ENCODE data around the gene DNAJC15. TPM values are rescaled to one million over a fixed set of nuclear protein-coding genes. Genes with fewer than 3 reads are reported as not detected.
"Not testable (repeated sequence)": the region's sequence is repeated elsewhere in the genome, so short reads cannot be mapped to it uniquely, and the experiment has no call there.

DNAJC15 gene
- polyA plus RNA-seq, 3 donors, result 8.3 to 31.1 (median 22.0) TPM

GRCh38 chr13:43036351-43037250 lies 13.2 kb downstream of the DNAJC15 start:
- H3K4me1 Mint-ChIP-seq, result peaks cover 27% of the 10 kb centered on the region
- WGBS (ENCODE audit: insufficient coverage), result 94% methylated on average over 12 of the region's 14 CpGs

GRCh38 chr13:43039966-43040365 lies 16.6 kb downstream of the DNAJC15 start:
- intact Hi-C loops (cut with micrococcal nuclease), result loop anchor here (10.0 kb wide), 1 partner anchor 45 kb away; the partner anchor contains the start of gene EPSTI1 (in 2 of the 2)
- peaks cover 48% of the 10 kb centered on the region for H3K4me1 Mint-ChIP-seq
- H3K9me3 Mint-ChIP-seq, result no peaks in the 10 kb centered on the region
- Histone ChIP-seq H3K4me1 (ENCODE audit: control insufficient read depth in 1 of 2, insufficient read depth in 2 of 2, low read length in 2 of 2) (peaks cover 11 to 22% of the 10 kb centered on the region in 2 donors), H3K36me3 (replicated peaks in 1 of 2; ENCODE audit: control insufficient read depth in 1 of 2, insufficient read depth in 2 of 2, low read length in 2 of 2) (peaks cover 0 to 18% of the 10 kb centered on the region in 2 donors), H3K4me2 (replicated peaks; ENCODE audit: extremely low read depth, low read length, poor library complexity, severe bottlenecking) (no peak overlapping the region), H3K79me2 (ENCODE audit: insufficient read depth, low read length) (peaks cover 87% of the 10 kb centered on the region), H3K9me3 (replicated peaks in 1 of 2; ENCODE audit: control insufficient read depth in 1 of 2, insufficient read depth in 1 of 2, low read length in 2 of 2) (no peaks in the 10 kb centered on the region), H3K4me3 (replicated peaks in 1 of 3; ENCODE audit: low read depth in 2 of 3, low read length in 3 of 3) (no peak overlapping the region), H3K9ac (ENCODE audit: insufficient read depth, low read length, poor library complexity, severe bottlenecking) (no peak overlapping the region), H2AFZ (ENCODE audit: insufficient read depth, low read depth, low read length, poor library complexity, severe bottlenecking) (no peak overlapping the region), H3K27me3 (ENCODE audit: control insufficient read depth in 2 of 2, insufficient read depth in 2 of 2, low read length in 2 of 2) (no peaks in the 10 kb centered on the region), H3K27ac (ENCODE audit: low read depth in 1 of 2, low read length in 2 of 2) (no peak overlapping the region), H4K20me1 (ENCODE audit: insufficient read depth, low read length) (peaks cover 10% of the 10 kb centered on the region)
- TF ChIP-seq CTCF (IDR thresholded peaks at IDR 0.05), result no peak
- no peaks in the 10 kb centered on the region for H3K27me3 Mint-ChIP-seq (ENCODE audit: low read depth in 3 of 3)
- H3K36me3 Mint-ChIP-seq, result peaks cover 29 to 32% of the 10 kb centered on the region in 2 donors
- no peak for DNase-seq
- no CpG with 5 or more reads among the region's 2 CpGs for WGBS (ENCODE audit: insufficient coverage)
- no peak overlapping the region for H3K4me3 Mint-ChIP-seq
- H3K27ac Mint-ChIP-seq, result peak overlapping the region in 1 of 7 donors; percentile 57

More at GRCh38 chr13:43036351-43037250, 13.2 kb downstream of the DNAJC15 start:
- no peak for DNase-seq
- Mint-ChIP-seq H3K4me3 (no peak overlapping the region), H3K36me3 (peaks cover 36 to 47% of the 10 kb centered on the region in 2 donors), H3K27ac (peak overlapping the region in 1 of 7 donors; percentile 52), H3K9me3 (peaks cover 0 to 6% (median 5%) of the 10 kb centered on the region in 7 donors), H3K27me3 (ENCODE audit: low read depth in 3 of 3) (no peaks in the 10 kb centered on the region)
- Histone ChIP-seq H3K27ac (ENCODE audit: low read depth in 1 of 2, low read length in 2 of 2) (no peak overlapping the region), H4K20me1 (ENCODE audit: insufficient read depth, low read length) (peaks cover 18% of the 10 kb centered on the region), H3K79me2 (ENCODE audit: insufficient read depth, low read length) (peaks cover 92% of the 10 kb centered on the region), H3K4me1 (ENCODE audit: control insufficient read depth in 1 of 2, insufficient read depth in 2 of 2, low read length in 2 of 2) (peaks cover 6 to 9% of the 10 kb centered on the region in 2 donors), H3K9ac (ENCODE audit: insufficient read depth, low read length, poor library complexity, severe bottlenecking) (no peak overlapping the region), H2AFZ (ENCODE audit: insufficient read depth, low read depth, low read length, poor library complexity, severe bottlenecking) (no peak overlapping the region), H3K36me3 (replicated peaks in 1 of 2; ENCODE audit: control insufficient read depth in 1 of 2, insufficient read depth in 2 of 2, low read length in 2 of 2) (peaks cover 0 to 35% of the 10 kb centered on the region in 2 donors), H3K9me3 (replicated peaks in 1 of 2; ENCODE audit: control insufficient read depth in 1 of 2, insufficient read depth in 1 of 2, low read length in 2 of 2) (no peaks in the 10 kb centered on the region), H3K4me3 (replicated peaks in 1 of 3; ENCODE audit: low read depth in 2 of 3, low read length in 3 of 3) (no peak overlapping the region), H3K4me2 (replicated peaks; ENCODE audit: extremely low read depth, low read length, poor library complexity, severe bottlenecking) (no peak overlapping the region), H3K27me3 (ENCODE audit: control insufficient read depth in 2 of 2, insufficient read depth in 2 of 2, low read length in 2 of 2) (no peaks in the 10 kb centered on the region)
- intact Hi-C loops (cut with micrococcal nuclease), result no loop called here
- no peak for TF ChIP-seq CTCF (IDR thresholded peaks at IDR 0.05)

- not testable (repeated sequence) for H3K9ac ChIP-seq (ENCODE audit: insufficient read depth, low read length, poor library complexity, severe bottlenecking); H3K27me3 ChIP-seq (ENCODE audit: control insufficient read depth in 2 of 2, insufficient read depth in 2 of 2, low read length in 2 of 2); H2AFZ ChIP-seq (ENCODE audit: insufficient read depth, low read depth, low read length, poor library complexity, severe bottlenecking); H3K9me3 ChIP-seq (replicated peaks in 1 of 2; ENCODE audit: control insufficient read depth in 1 of 2, insufficient read depth in 1 of 2, low read length in 2 of 2); H3K4me3 ChIP-seq (replicated peaks in 1 of 3; ENCODE audit: low read depth in 2 of 3, low read length in 3 of 3); H4K20me1 ChIP-seq (ENCODE audit: insufficient read depth, low read length); H3K4me2 ChIP-seq (replicated peaks; ENCODE audit: extremely low read depth, low read length, poor library complexity, severe bottlenecking); H3K27ac ChIP-seq (ENCODE audit: low read depth in 1 of 2, low read length in 2 of 2); DNase-seq; H3K4me3 Mint-ChIP-seq; H3K9me3 Mint-ChIP-seq; H3K27me3 Mint-ChIP-seq (ENCODE audit: low read depth in 3 of 3)
- WGBS (ENCODE audit: insufficient coverage), result 100% methylated on average over 6 of the region's 13 CpGs
- Histone ChIP-seq H3K36me3 (replicated peaks in 1 of 2; ENCODE audit: control insufficient read depth in 1 of 2, insufficient read depth in 2 of 2, low read length in 2 of 2) (peaks cover 0 to 18% of the 10 kb centered on the region in 2 donors), H3K79me2 (ENCODE audit: insufficient read depth, low read length) (peaks cover 81% of the 10 kb centered on the region), H3K4me1 (ENCODE audit: control insufficient read depth in 1 of 2, insufficient read depth in 2 of 2, low read length in 2 of 2) (peaks cover 15 to 29% of the 10 kb centered on the region in 2 donors)
- intact Hi-C loops (cut with micrococcal nuclease), result loop anchor here (10.0 kb wide), 1 partner anchor 46 kb away; the partner anchor contains the start of gene EPSTI1 (in 2 of the 2)
- peaks cover 54% of the 10 kb centered on the region for H3K4me1 Mint-ChIP-seq
- peaks cover 28 to 32% of the 10 kb centered on the region in 2 donors for H3K36me3 Mint-ChIP-seq
- H3K27ac Mint-ChIP-seq, result peak overlapping the region in 1 of 7 donors; percentile 48
Observed at GRCh38 chr13:43040581-43041368, 17.4 kb downstream of the DNAJC15 start.
